PC-3 (cell line): Measurements from ENCODE around the gene SH3BP5. TPM values are rescaled to one million over a fixed set of nuclear protein-coding genes. Genes with fewer than 3 reads are reported as not detected.

Source experiments
- ATAC-seq: fragments of 200-7000 bp; cut with Tn5 transposase; 2 replicates; pipeline ENCODE4 v1.9.1; 2020; ENCODE audit warnings: mild to moderate bottlenecking, moderate library complexity
- BruUV-seq: library from RNA; stranded (reverse); fragments of 400-500 nt; replicated peaks from 2 replicates; lab custom pipeline; 2021; lab: Mats Ljungman, UMichigan
- CTCF ChIA-PET: fragments of 300-600 bp; sonication (Branson Sonifier 250); formaldehyde crosslinking; loops from one replicate; lab custom pipeline; 2022; ENCODE audit warnings: antibody characterized with exemption; lab: Charles Lee
- POLR2A ChIA-PET: fragments of 300-600 bp; sonication (Branson Sonifier 250); formaldehyde crosslinking; loops from one replicate; lab custom pipeline; 2022; ENCODE audit warnings: antibody characterized with exemption; ENCODE audit not compliant: unreplicated experiment; lab: Charles Lee
- DNase-seq: peaks from one replicate; pipeline ENCODE4 v3.0.0-alpha.2; 2015
- H2AFZ ChIP-seq: fragments of 300-600 bp; sonication (generic); 2 replicates; pipeline ENCODE4 v1.6.0; 2016; ENCODE audit warnings: antibody characterized with exemption, low read length
- H3F3A ChIP-seq: fragments of 300-600 bp; sonication (generic); one replicate; pipeline ENCODE4 v1.6.0; 2017; ENCODE audit warnings: antibody characterized with exemption, low read length, control low read depth, mild to moderate bottlenecking; ENCODE audit not compliant: unreplicated experiment
- H3K27ac ChIP-seq: fragments of 300-600 bp; sonication (generic); 2 replicates; pipeline ENCODE4 v1.5.1; 2016; ENCODE audit warnings: mild to moderate bottlenecking, low read length
- H3K27me3 ChIP-seq: fragments of 300-600 bp; sonication (generic); 2 replicates; pipeline ENCODE4 v1.6.1; 2016; ENCODE audit warnings: low read length, mixed read lengths
- H3K36me3 ChIP-seq: fragments of 300-600 bp; sonication (generic); 2 replicates; pipeline ENCODE4 v1.6.1; 2016; ENCODE audit warnings: low read depth, mixed run types, low read length, mixed read lengths
- H3K4me1 ChIP-seq: fragments of 300-600 bp; sonication (generic); 2 replicates; pipeline ENCODE4 v1.5.1; 2016; ENCODE audit warnings: low read length; ENCODE audit not compliant: insufficient read depth
- H3K4me2 ChIP-seq: fragments of 300-600 bp; sonication (generic); 2 replicates; pipeline ENCODE4 v1.6.0; 2016; ENCODE audit warnings: low read length
- H3K4me3 ChIP-seq: fragments of 300-600 bp; sonication (generic); 2 replicates; pipeline ENCODE4 v1.5.1; 2016; ENCODE audit warnings: mild to moderate bottlenecking, low read length, mixed read lengths
- H3K79me2 ChIP-seq: fragments of 300-600 bp; sonication (generic); 2 replicates; pipeline ENCODE4 v1.6.1; 2017; ENCODE audit warnings: low read length, mixed read lengths
- H3K9ac ChIP-seq: fragments of 300-600 bp; sonication (generic); 2 replicates; pipeline ENCODE4 v1.6.0; 2016; ENCODE audit warnings: mild to moderate bottlenecking, low read length
- H3K9me2 ChIP-seq: fragments of 300-600 bp; sonication (generic); replicated peaks from 2 replicates; pipeline ENCODE4 v1.6.1; 2016; ENCODE audit warnings: mixed run types, low read length, mixed read lengths
- H3K9me3 ChIP-seq: fragments of 300-600 bp; sonication (generic); 2 replicates; pipeline ENCODE4 v1.6.1; 2016; ENCODE audit warnings: low read length, mixed read lengths
- H4K20me1 ChIP-seq: fragments of 300-600 bp; sonication (generic); 2 replicates; pipeline ENCODE4 v1.6.1; 2016; ENCODE audit warnings: low read length, mixed read lengths
- EZH2 ChIP-seq: fragments of 300-600 bp; sonication (generic); IDR thresholded peaks from one replicate; pipeline ENCODE4 v1.6.1; 2017; ENCODE audit warnings: antibody characterized with exemption, mild to moderate bottlenecking, low read length; ENCODE audit not compliant: unreplicated experiment
- EZH2phosphoT487 ChIP-seq: fragments of 300-600 bp; sonication (generic); IDR thresholded peaks from 2 replicates; pipeline ENCODE4 v1.6.1; 2018; ENCODE audit warnings: mild to moderate bottlenecking, antibody characterized with exemption, low read length, borderline replicate concordance
- intact Hi-C: fragments of 100-400 bp; cut with micrococcal nuclease; formaldehyde crosslinking; loops from 2 replicates; pipeline ENCODE4 v1.9.0; 2023
- total RNA-seq: library from RNA; depleted of rRNA; stranded (reverse); fragments of >200 nt; gene quantifications from 2 replicates; pipeline ENCODE4 v1.2.3, GENCODE V29; 2014
- TF ChIP-seq, protein P1 (sequence below): fragments of 300-600 bp; sonication (generic); conservative IDR thresholded peaks from 2 replicates; pipeline ENCODE4 v1.5.1; 2017; ENCODE audit warnings: antibody characterized with exemption, low read depth, mild to moderate bottlenecking, low read length

Gene SH3BP5
- total RNA-seq, 1 experiment from 2014 or later: 21.2 TPM

DNA sequence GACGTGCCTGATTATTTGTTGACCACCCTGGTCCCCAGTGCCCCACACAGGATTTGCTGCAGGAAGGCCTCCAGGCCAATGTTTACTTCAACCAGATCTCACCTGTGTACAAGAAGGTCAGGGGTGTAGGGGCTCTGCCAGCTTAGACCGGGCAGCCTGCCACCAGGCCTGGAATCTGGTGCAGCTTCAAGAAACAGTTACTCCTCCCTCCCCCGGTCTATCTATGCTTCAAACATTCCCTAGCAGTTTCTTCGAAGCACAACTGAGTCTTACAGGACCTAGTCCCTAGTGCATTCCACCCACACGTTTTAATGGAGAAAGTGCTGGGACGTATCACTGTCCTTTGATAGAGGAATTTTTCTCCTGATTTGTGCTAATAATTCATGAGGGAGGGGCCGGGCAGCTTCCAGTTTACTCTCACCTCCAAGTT is 8.0 kb downstream of the SH3BP5 start:
- no peak for DNase-seq
- no peaks in the 10 kb centered on the region for H3K27me3 ChIP-seq
- no peaks in the 10 kb centered on the region for H4K20me1 ChIP-seq
- H3K9me3 ChIP-seq: no peaks in the 10 kb centered on the region
- POLR2A ChIA-PET: interaction anchor here (0.6 kb wide), 1 partner anchor 51 kb away, joined by 3 read pairs; no protein-coding TSS in a partner anchor
- H3K4me3 ChIP-seq: no peak overlapping the region
- CTCF ChIA-PET: interaction anchor here (0.7 kb wide), 1 partner anchor 42 kb away, joined by 3 read pairs; no protein-coding TSS in a partner anchor
- H3K9ac ChIP-seq: no peak overlapping the region
- H3K4me2 ChIP-seq: peak overlapping the region; percentile 38
- H3K9me2 ChIP-seq: no peaks in the 10 kb centered on the region
- peak overlapping the region; percentile 45; the same call in 1 of the 2 replicates for H3K27ac ChIP-seq
- peaks cover 64% of the 10 kb centered on the region for H3K4me1 ChIP-seq
- TF ChIP-seq, protein P1, sequence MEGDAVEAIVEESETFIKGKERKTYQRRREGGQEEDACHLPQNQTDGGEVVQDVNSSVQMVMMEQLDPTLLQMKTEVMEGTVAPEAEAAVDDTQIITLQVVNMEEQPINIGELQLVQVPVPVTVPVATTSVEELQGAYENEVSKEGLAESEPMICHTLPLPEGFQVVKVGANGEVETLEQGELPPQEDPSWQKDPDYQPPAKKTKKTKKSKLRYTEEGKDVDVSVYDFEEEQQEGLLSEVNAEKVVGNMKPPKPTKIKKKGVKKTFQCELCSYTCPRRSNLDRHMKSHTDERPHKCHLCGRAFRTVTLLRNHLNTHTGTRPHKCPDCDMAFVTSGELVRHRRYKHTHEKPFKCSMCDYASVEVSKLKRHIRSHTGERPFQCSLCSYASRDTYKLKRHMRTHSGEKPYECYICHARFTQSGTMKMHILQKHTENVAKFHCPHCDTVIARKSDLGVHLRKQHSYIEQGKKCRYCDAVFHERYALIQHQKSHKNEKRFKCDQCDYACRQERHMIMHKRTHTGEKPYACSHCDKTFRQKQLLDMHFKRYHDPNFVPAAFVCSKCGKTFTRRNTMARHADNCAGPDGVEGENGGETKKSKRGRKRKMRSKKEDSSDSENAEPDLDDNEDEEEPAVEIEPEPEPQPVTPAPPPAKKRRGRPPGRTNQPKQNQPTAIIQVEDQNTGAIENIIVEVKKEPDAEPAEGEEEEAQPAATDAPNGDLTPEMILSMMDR: no peak
- no peak for TF ChIP-seq EZH2
- TF ChIP-seq EZH2phosphoT487: no peak
- peaks cover 47% of the 10 kb centered on the region for H3K79me2 ChIP-seq
- intact Hi-C loops: no loop called here
- H2AFZ ChIP-seq: no peak overlapping the region
- BruUV-seq: no TSS peak
- ATAC-seq: no peak
- H3F3A ChIP-seq: peaks cover 6% of the 10 kb centered on the region
- H3K36me3 ChIP-seq: no peaks in the 10 kb centered on the region

DNA sequence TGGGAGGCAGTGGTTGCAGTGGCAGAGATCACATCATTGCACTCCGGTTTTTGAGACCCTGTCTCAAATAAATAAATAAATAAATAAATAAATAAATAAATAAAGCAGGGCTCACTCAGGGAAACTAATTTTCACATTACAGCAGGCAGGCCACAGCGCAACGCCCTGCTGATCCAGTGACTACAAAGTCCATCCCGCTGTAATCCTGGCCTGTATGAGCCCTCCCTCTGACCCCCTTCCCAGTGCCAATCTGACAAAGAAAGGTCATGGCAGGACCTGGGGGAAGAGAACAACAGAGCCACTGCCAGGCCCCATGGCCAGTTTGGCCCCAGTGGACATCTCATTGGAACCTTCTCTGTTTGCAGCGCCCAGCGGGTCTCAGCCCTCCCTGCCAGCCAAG is 9.3 kb downstream of the SH3BP5 start:
- Histone ChIP-seq H3F3A (peaks cover 6% of the 10 kb centered on the region), H3K36me3 (no peaks in the 10 kb centered on the region), H4K20me1 (no peaks in the 10 kb centered on the region), H3K27me3 (no peaks in the 10 kb centered on the region), H3K4me2 (no peak overlapping the region), H2AFZ (no peak overlapping the region), H3K27ac (no peak overlapping the region), H3K9ac (no peak overlapping the region), H3K9me3 (no peaks in the 10 kb centered on the region), H3K9me2 (no peaks in the 10 kb centered on the region), H3K4me3 (no peak overlapping the region), H3K4me1 (peaks cover 59% of the 10 kb centered on the region), H3K79me2 (peaks cover 56% of the 10 kb centered on the region)
- BruUV-seq: no TSS peak
- TF ChIP-seq, protein P1: no peak
- no peak for TF ChIP-seq EZH2phosphoT487
- no peak for TF ChIP-seq EZH2
- POLR2A ChIA-PET: no interaction called here
- CTCF ChIA-PET: no interaction called here
- no peak for ATAC-seq
- DNase-seq: no peak
- intact Hi-C loops: no loop called here

DNA sequence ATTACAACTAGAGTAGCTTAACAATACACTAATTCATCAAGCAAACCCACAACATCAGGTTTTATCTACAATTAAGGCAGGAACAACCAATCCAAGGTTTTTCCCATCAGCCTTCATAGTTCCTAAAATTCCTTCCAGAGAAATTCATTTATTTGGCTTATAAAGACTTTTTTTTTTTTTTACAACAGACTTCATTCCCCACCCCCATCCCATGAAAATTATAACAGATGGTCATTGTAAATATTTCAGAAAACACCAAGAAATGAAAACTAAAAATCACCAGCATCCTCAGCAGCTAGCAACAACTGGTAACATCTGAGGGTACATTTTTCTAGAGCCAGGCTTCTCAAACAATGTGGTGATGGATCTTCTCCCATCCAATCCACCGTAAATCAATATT is 11.0 kb downstream of the SH3BP5 start:
- Histone ChIP-seq H3K9ac (no peak overlapping the region), H3K9me3 (no peaks in the 10 kb centered on the region), H3K4me1 (peaks cover 54% of the 10 kb centered on the region), H3K36me3 (no peaks in the 10 kb centered on the region), H3K4me3 (no peak overlapping the region), H3K27ac (no peak overlapping the region), H3F3A (no peaks in the 10 kb centered on the region), H3K9me2 (no peaks in the 10 kb centered on the region), H3K79me2 (peaks cover 56% of the 10 kb centered on the region), H4K20me1 (no peaks in the 10 kb centered on the region), H2AFZ (no peak overlapping the region), H3K4me2 (no peak overlapping the region), H3K27me3 (no peaks in the 10 kb centered on the region)
- POLR2A ChIA-PET: no interaction called here
- TF ChIP-seq, protein P1: no peak
- TF ChIP-seq EZH2phosphoT487: no peak
- TF ChIP-seq EZH2: no peak
- CTCF ChIA-PET: interaction anchor here (1.3 kb wide), 1 partner anchor 53 kb away, joined by 5 read pairs; no protein-coding TSS in a partner anchor
- intact Hi-C loops: loop anchor here (2.0 kb wide), 1 partner anchor 53 kb away; no protein-coding TSS in a partner anchor
- no TSS peak for BruUV-seq
- no peak for DNase-seq
- ATAC-seq: no peak
